ENCODE measurements around the gene ADAMTS2. TPM values are rescaled to one million over a fixed set of nuclear protein-coding genes. Genes with fewer than 3 reads are reported as not detected.

ADAMTS2 gene
- total and polyA plus RNA-seq, 2 donors (not counting 3 experiments of a cell fraction or from before 2014, with no cell fraction given) = not detected

DNA sequence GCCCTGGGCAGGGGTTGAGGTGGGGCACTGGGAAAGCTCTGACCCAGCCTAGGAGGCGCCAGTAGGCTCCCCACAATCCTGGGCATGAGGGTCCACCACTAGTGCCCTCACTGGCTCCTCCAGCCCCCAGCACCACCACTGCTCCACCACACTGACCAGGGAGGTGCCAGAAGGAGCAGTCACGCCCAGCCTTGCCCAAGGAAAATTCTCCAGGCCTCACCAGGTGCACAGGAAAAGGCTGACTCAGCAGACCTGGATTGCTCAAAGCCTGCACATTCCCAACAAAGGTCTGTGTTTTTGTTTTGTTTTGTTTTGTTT lies 222.2 kb downstream of the ADAMTS2 start:
- no peak overlapping the region for H2AFZ ChIP-seq (ENCODE audit: low read depth, low read length)
- H3K9me3 ChIP-seq (replicated peaks; ENCODE audit: control insufficient read depth, insufficient read depth, low read length) = peaks cover 2% of the 10 kb centered on the region
- DNase-seq (ENCODE audit: low read depth, low spot score) = no peak
- H3K27ac ChIP-seq (ENCODE audit: insufficient read depth, low read depth, low read length) = no peak overlapping the region
- ChIA-PET CTCF (no interaction called here), POLR2A (no interaction called here)
- BruUV-seq (replicated peaks) = no TSS peak
- no peaks in the 10 kb centered on the region for H4K20me1 ChIP-seq (replicated peaks; ENCODE audit: control insufficient read depth, extremely low read depth, insufficient read depth, low read length)
- no peak for FAIRE-seq
- TF ChIP-seq MYC (IDR thresholded peaks at IDR 0.05; ENCODE audit: low read depth, low read length) = no peak
- no peak overlapping the region for H3K9ac ChIP-seq (replicated peaks; ENCODE audit: extremely low read depth, insufficient read depth, low read length)
- dilution Hi-C loops (cut with MboI; ENCODE audit: extremely low pct_ligation_motif_present, low sequenced_read_pairs) (no loop called here), intact Hi-C loops (cut with micrococcal nuclease) (no loop called here)
- H3K4me3 ChIP-seq (replicated peaks in 1 of 3; ENCODE audit: insufficient read depth in 1 of 3, low read depth in 1 of 3, low read length in 3 of 3) = no peak overlapping the region
- no peaks in the 10 kb centered on the region for H3K9me1 ChIP-seq (replicated peaks; ENCODE audit: control insufficient read depth, extremely low read depth, insufficient read depth, low read length)
- H3K79me2 ChIP-seq (ENCODE audit: control insufficient read depth, insufficient read depth, low read length) = no peaks in the 10 kb centered on the region
- no peaks in the 10 kb centered on the region for H3K27me3 ChIP-seq (ENCODE audit: control insufficient read depth in 2 of 2, insufficient read depth in 2 of 2, low read length in 2 of 2)
- H3K36me3 ChIP-seq (ENCODE audit: control insufficient read depth in 2 of 2, extremely low read depth in 1 of 2, insufficient read depth in 2 of 2, low read length in 2 of 2) = no peaks in the 10 kb centered on the region
- H3K4me2 ChIP-seq (ENCODE audit: insufficient read depth, low read length) = no peak overlapping the region
- H3K4me1 ChIP-seq (ENCODE audit: control insufficient read depth, extremely low read depth, insufficient read depth, low read length) = no peaks in the 10 kb centered on the region

DNA sequence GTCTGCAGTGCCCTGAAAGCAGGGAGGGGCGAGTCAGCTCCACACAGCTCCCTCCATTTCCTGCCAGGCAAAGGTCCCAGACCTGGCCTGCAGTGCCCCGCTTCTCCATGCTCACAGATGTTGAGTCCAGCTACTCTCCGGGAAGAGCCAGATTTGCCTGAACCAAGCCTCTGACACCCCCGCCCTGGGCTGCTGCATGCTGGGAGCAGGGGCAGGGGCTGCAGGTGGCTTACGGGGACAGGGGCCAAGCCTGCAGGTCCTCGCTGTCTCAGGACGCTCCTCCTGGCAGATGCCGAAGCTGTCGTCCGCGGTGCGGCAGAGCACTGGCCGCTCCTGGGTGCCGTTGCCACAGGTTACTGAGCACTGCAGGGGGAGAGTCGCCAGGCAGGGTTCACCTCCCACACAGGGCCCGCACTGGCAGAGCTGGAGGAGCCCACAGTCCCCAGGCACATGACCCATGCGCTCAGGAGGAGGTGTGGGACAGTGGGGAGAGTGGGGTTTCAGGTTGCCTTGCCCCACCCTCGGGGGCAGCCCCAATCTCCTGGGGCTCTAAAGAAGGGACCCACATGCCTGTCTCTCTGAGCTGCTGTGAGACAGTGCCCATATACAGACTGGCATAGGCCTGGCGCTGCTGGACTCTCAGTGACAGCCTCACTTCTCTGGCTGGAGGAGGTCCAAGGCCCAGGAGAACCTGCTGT lies 222.7 kb downstream of the ADAMTS2 start:
- no TSS peak for BruUV-seq (replicated peaks)
- CTCF ChIA-PET = no interaction called here

More for the DNA sequence above, 222.7 kb downstream of the ADAMTS2 start:
- no peak overlapping the region for H3K4me2 ChIP-seq (ENCODE audit: insufficient read depth, low read length)
- no peak overlapping the region for H2AFZ ChIP-seq (ENCODE audit: low read depth, low read length)
- DNase-seq (ENCODE audit: low read depth, low spot score) (no peak), FAIRE-seq (no peak)
- TF ChIP-seq JUN (IDR thresholded peaks at IDR 0.05; ENCODE audit: borderline replicate concordance, insufficient read depth, insufficient read length, low read depth) (no peak), FOS (IDR thresholded peaks at IDR 0.05; ENCODE audit: borderline replicate concordance, insufficient read depth, low read length) (no peak), POLR2AphosphoS5 (IDR thresholded peaks at IDR 0.05; ENCODE audit: insufficient read depth, low read depth, low read length) (no peak), POLR2A (IDR thresholded peaks at IDR 0.05; ENCODE audit: low read depth, low read length) (no peak), GATA2 (IDR thresholded peaks at IDR 0.05; ENCODE audit: insufficient read depth, insufficient read length, low read depth, low read length) (no peak), MYC (IDR thresholded peaks at IDR 0.05; ENCODE audit: low read depth, low read length) (no peak), EZH2 (IDR thresholded peaks at IDR 0.05; ENCODE audit: borderline replicate concordance, low read depth, low read length, severe bottlenecking) (no peak)
- TF ChIP-seq, protein P1, sequence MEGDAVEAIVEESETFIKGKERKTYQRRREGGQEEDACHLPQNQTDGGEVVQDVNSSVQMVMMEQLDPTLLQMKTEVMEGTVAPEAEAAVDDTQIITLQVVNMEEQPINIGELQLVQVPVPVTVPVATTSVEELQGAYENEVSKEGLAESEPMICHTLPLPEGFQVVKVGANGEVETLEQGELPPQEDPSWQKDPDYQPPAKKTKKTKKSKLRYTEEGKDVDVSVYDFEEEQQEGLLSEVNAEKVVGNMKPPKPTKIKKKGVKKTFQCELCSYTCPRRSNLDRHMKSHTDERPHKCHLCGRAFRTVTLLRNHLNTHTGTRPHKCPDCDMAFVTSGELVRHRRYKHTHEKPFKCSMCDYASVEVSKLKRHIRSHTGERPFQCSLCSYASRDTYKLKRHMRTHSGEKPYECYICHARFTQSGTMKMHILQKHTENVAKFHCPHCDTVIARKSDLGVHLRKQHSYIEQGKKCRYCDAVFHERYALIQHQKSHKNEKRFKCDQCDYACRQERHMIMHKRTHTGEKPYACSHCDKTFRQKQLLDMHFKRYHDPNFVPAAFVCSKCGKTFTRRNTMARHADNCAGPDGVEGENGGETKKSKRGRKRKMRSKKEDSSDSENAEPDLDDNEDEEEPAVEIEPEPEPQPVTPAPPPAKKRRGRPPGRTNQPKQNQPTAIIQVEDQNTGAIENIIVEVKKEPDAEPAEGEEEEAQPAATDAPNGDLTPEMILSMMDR (IDR thresholded peaks at IDR 0.05; ENCODE audit: extremely low read depth in 1 of 2, insufficient read depth in 1 of 2, low read depth in 1 of 2, low read length in 2 of 2) = no peak
- TF ChIP-seq, protein P2, sequence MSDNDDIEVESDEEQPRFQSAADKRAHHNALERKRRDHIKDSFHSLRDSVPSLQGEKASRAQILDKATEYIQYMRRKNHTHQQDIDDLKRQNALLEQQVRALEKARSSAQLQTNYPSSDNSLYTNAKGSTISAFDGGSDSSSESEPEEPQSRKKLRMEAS (IDR thresholded peaks at IDR 0.05; ENCODE audit: insufficient read depth, insufficient read length) = no peak
- peaks cover 2% of the 10 kb centered on the region for H3K9me3 ChIP-seq (replicated peaks; ENCODE audit: control insufficient read depth, insufficient read depth, low read length)
- no peaks in the 10 kb centered on the region for H3K9me1 ChIP-seq (replicated peaks; ENCODE audit: control insufficient read depth, extremely low read depth, insufficient read depth, low read length)
- no peak overlapping the region for H3K4me3 ChIP-seq (replicated peaks in 1 of 3; ENCODE audit: insufficient read depth in 1 of 3, low read depth in 1 of 3, low read length in 3 of 3)
- no peak overlapping the region for H3K27ac ChIP-seq (ENCODE audit: insufficient read depth, low read depth, low read length)
- no peaks in the 10 kb centered on the region for H4K20me1 ChIP-seq (replicated peaks; ENCODE audit: control insufficient read depth, extremely low read depth, insufficient read depth, low read length)
- POLR2A ChIA-PET = interaction anchor here (0.6 kb wide), 1 partner anchor 368 kb away, joined by 3 read pairs; no protein-coding TSS in a partner anchor
- no peaks in the 10 kb centered on the region for H3K36me3 ChIP-seq (ENCODE audit: control insufficient read depth in 2 of 2, extremely low read depth in 1 of 2, insufficient read depth in 2 of 2, low read length in 2 of 2)
- H3K79me2 ChIP-seq (ENCODE audit: control insufficient read depth, insufficient read depth, low read length) = no peaks in the 10 kb centered on the region
- dilution Hi-C loops (cut with MboI; ENCODE audit: extremely low pct_ligation_motif_present, low sequenced_read_pairs) (no loop called here), intact Hi-C loops (cut with micrococcal nuclease) (no loop called here)
- no peaks in the 10 kb centered on the region for H3K27me3 ChIP-seq (ENCODE audit: control insufficient read depth in 2 of 2, insufficient read depth in 2 of 2, low read length in 2 of 2)
- no peaks in the 10 kb centered on the region for H3K4me1 ChIP-seq (ENCODE audit: control insufficient read depth, extremely low read depth, insufficient read depth, low read length)
- no peak overlapping the region for H3K9ac ChIP-seq (replicated peaks; ENCODE audit: extremely low read depth, insufficient read depth, low read length)
